GM19193 (cell line): Measurements from ENCODE around the gene SPINK8.
"Not testable (repeated sequence)": the region's sequence is repeated elsewhere in the genome, so short reads cannot be mapped to it uniquely, and the experiment has no call there.

Experiments used
- POLR2A ChIP-seq: IDR thresholded peaks from 4 replicates; pipeline ENCODE4 v1.6.1; 2011; ENCODE audit not compliant: insufficient read depth, insufficient read length; ENCODE audit errors: extremely low read depth

Gene SPINK8

DNA sequence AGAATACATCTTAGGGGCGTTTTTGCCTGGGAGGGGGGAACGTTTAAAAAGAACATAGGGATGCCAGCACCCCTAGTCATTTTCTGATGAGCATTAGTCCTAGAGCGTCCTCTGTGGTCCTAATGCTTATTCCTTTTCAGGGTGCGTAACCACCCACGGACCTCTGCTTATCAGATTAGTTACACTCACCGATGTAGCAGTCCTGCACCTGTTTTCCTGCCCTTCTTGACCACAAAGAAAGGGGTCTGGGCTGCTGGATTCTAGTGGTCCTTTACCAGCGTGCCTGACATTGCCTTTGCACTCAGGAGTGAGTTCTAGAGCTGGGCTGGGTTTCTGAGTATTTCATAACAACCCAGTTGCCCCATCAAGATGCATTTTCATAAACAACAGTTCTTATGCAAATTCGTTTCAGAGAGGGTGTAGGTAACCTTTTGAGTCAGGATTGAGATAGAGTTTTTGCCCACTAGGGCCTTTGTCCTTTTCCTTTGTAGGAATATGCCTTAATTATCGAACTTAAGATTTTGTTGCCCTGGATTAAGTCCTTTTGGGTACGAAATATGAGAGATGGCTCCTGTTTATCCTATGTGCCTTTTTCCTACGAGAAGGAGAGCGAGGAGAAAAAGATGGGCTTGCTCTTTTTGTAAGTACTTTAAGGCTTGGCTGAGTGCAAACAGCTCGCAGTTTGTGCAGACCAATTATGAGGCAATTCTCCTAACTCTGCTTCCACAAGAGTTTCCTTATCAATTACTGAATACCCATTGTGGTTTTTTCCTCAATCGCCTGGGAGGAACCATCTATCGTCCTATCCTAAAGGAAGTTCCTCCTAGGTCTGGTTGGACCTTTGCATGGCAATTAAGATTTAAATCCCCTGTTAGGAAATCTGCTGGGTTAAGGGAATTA is at the start of gene SPINK8:
Gene SPINK8, minus strand, starts transcription at position 316 of the 900 bp plus-strand sequence. CDS start 5,320 bp downstream, outside the sequence.
- TF ChIP-seq POLR2A, result not testable (repeated sequence)

GRCh38 chr3:48372862-48373435 is 39.5 kb upstream of the SPINK8 start:
- TF ChIP-seq POLR2A, result no peak

- no peak for TF ChIP-seq POLR2A
Observed at GRCh38 chr3:48372377-48372770, 38.9 kb upstream of the SPINK8 start.

DNA sequence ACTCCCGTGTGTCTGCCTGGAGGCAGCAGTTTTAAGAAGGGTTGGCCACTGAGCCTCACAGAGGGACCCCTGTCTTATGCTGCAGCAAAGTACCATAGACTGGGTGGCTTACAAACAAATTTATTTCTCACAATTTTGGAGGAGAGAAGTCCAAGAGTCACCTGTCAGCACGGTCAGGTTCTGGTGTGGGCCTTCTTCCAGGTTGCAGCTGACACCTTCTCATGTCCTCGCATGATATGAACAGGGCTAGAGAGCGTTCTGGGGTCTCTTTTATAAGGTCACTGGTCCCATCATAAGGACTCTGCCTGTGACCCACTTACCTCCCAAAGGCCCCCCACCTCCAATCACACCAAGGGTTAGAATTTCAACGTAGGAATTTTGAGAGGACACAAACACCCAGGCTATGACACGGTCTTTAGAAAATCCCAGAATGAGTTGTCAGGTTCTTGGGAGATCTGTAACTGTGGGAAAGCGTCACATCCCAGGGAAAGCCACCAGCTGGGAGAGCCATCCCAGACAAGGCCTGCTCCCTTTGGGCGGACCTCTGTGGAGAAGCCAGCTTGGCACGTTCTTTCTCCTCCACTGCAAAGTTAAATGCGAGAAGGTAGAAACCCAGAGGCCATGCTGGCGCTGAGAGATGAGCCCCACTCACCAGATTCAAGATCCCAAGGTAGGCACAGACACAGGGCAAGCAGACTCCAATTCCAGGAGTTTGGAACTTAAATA is 38.4 kb upstream of the SPINK8 start, which contains the start of gene FBXW12:
Gene FBXW12, plus strand, starts transcription at position 569 of the 726 bp plus-strand sequence. CDS start 549 bp downstream, outside the sequence.
- TF ChIP-seq POLR2A, result no peak

DNA sequence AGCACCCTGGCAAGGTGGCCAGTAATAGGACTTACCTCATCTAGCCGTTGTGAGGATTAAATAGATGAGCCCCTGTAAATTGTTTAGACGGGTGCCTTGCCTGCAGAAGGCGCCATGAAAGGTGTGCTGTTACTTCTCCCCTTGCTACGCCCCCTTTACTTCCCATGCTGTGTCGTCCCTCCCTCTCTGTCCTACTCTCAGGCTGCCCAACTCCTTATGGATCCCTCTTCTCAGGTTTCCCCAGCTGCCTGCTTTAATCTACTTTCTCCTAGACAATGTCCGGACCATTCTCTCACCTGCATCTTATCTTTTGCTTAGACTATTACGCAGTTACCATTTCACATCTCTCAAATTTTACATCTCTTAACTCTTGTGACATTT is 36.9 kb upstream of the SPINK8 start:
- no peak for TF ChIP-seq POLR2A

GRCh38 chr3:48369693-48370332 is 36.4 kb upstream of the SPINK8 start:
- no peak for TF ChIP-seq POLR2A

DNA sequence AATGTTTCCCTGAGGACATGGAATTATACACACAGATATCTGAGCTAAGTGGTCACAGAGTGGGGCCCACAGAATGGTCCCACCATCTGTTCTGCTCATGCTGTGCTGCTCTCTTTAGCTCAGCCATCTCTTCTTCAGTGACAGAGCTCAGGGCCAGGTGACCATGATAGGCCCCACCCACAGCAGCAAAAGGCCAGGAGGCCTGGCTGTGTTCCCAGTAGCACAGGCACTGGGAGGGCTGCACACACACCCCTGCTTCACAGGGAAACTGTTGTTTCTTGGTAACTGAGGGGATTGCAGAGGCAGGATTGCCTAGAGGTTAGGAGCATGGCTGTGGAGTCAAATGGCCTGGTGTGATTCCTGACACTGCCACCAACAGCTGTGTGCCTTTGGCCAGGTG is 33.7 kb upstream of the SPINK8 start:
- TF ChIP-seq POLR2A, result no peak

- TF ChIP-seq POLR2A, result no peak
Observed at GRCh38 chr3:48364840-48365239, 31.4 kb upstream of the SPINK8 start.

GRCh38 chr3:48361928-48362327 is 28.5 kb upstream of the SPINK8 start:
- TF ChIP-seq POLR2A, result no peak

GRCh38 chr3:48356419-48356818 is 23.0 kb upstream of the SPINK8 start:
- no peak for TF ChIP-seq POLR2A

DNA sequence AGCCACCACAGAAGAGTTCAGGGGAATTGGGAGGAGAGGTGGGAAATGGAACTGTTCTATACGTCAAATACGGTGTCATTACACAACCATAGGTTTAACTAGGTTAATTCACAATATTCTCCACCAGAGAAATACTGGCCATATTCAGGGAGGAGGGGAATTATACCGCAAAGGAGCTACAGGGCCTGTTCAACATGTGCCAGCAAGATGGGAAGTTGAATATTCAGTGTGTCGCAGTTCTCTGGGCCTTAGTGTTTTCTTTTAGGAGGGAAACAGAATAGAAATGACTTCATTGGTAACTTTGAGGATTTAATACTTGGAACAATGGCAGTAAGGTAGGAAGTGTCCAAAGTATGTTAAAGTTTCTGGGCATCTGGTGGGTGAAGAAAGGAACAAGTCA is 20.5 kb upstream of the SPINK8 start:
- TF ChIP-seq POLR2A, result no peak

GRCh38 chr3:48352546-48352945 is 19.1 kb upstream of the SPINK8 start:
- no peak for TF ChIP-seq POLR2A

GRCh38 chr3:48347500-48347899 is 14.0 kb upstream of the SPINK8 start:
- TF ChIP-seq POLR2A, result no peak

DNA sequence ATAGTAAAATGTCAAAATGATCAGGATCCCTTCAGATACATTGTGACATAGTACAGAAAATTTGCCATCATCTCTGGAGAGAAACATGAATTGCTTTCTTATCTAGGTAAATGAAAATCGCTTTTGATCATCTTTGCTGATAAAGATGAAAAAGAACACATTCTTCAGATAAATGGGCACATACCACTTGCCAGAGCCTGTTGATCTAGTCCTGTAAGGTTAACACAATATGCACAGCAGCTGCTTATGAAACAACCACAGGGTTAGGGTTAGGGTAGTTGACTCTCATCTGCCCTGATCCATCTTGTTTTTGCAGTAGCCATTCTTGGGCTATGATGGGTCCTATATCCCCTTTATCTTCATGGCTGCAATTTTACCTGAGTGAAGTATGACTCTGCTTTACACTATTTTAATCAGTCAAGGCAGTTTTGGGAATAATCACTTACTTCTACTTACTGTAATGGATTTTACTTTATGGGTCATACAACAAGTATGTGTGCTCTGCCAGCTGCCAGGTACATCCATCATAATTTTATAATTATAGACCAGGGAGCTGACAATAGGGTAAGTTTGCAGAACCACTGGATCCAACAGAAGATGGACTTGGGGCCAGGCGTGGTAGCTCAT is 12.6 kb upstream of the SPINK8 start:
- no peak for TF ChIP-seq POLR2A
